HepG2 (cell line): ENCODE measurements around the gene MUSK. TPM values are rescaled to one million over a fixed set of nuclear protein-coding genes. Genes with fewer than 3 reads are reported as not detected.

Experiments used
- ATAC-seq: fragments of 200-7000 bp; cut with Tn5 transposase; 3 replicates; pipeline ENCODE4 v1.9.1; 2020; ENCODE audit warnings: mild to moderate bottlenecking, moderate library complexity
- BruUV-seq: library from RNA; stranded (reverse); fragments of 400-500 nt; replicated peaks from 2 replicates; lab custom pipeline; 2021; lab: Mats Ljungman, UMichigan
- CTCF ChIA-PET: fragments of 300-600 bp; formaldehyde crosslinking; extraction: SDS; loops from one replicate; lab custom pipeline; 2021; ENCODE audit warnings: low total read pairs, inconsistent platforms, low intra/inter-chr PET ratio; lab: Yijun Ruan, JAX
- POLR2A ChIA-PET: fragments of 350-600 bp; sonication (Branson Sonifier 250); formaldehyde crosslinking; loops from one replicate; lab custom pipeline; 2020; ENCODE audit warnings: antibody characterized with exemption, inconsistent platforms; lab: Yijun Ruan, JAX
- DNase-seq: peaks from one replicate; pipeline ENCODE4 v3.0.0-alpha.2; 2015; ENCODE audit warnings: low spot score
- FAIRE-seq: peaks from 3 replicates; lab custom pipeline; 2011; peaks lifted over from hg19 to GRCh38; lab: Jason Lieb, UNC
- H2AFZ ChIP-seq: one replicate; pipeline ENCODE4 v1.6.1; 2011; ENCODE audit warnings: low read length, inconsistent platforms
- H3K27ac ChIP-seq: fragments of 300-600 bp; 3 replicates; pipeline ENCODE4 v1.8.0; 2011; ENCODE audit warnings: mixed run types, mild to moderate bottlenecking, mixed read lengths, low read length, inconsistent platforms; ENCODE audit not compliant: insufficient read depth; ENCODE audit errors: extremely low read length
- H3K27me3 ChIP-seq, 2 experiments: fragments of 200-600 bp in 1 of 2; 2 replicates in 1 of 2; 3 replicates in 1 of 2; pipeline versions ENCODE4 v1.6.0 to v1.8.0; 2011; ENCODE audit warnings: low read length in 2 of 2, mild to moderate bottlenecking in 2 of 2, moderate library complexity in 2 of 2, inconsistent platforms in 1 of 2; ENCODE audit not compliant: insufficient read depth in 2 of 2, control insufficient read depth in 1 of 2
- H3K36me3 ChIP-seq, 2 experiments: fragments of 200-600 bp in 1 of 2; replicated peaks in 1 of 2; 2 replicates in 1 of 2; 3 replicates in 1 of 2; pipeline versions ENCODE4 v1.5.1 to v1.8.0; 2011; ENCODE audit warnings: low read length in 2 of 2, inconsistent platforms in 1 of 2; ENCODE audit not compliant: insufficient read depth in 2 of 2, control insufficient read depth in 1 of 2
- H3K4me1 ChIP-seq: 2 replicates; pipeline ENCODE4 v1.5.1; 2012; ENCODE audit warnings: low read length, inconsistent platforms; ENCODE audit not compliant: insufficient read depth
- H3K4me2 ChIP-seq: 2 replicates; pipeline ENCODE4 v1.6.0; 2011; ENCODE audit warnings: low read depth, low read length, inconsistent platforms
- H3K4me3 ChIP-seq, 3 experiments: fragments of 200-600 bp in 1 of 3; sonication (generic), shearing (Covaris generic) in 1 of 3; replicated peaks in 1 of 3; 2 replicates each; pipeline ENCODE4 v1.5.1; 2011 to 2016; ENCODE audit warnings: low read length in 3 of 3, inconsistent platforms in 2 of 3, low read depth in 2 of 3, mild to moderate bottlenecking in 2 of 3, control low read depth in 1 of 3, mixed read lengths in 1 of 3; ENCODE audit not compliant: insufficient read depth in 1 of 3
- H3K79me2 ChIP-seq: one replicate; pipeline ENCODE4 v1.6.1; 2011; ENCODE audit warnings: low read length, inconsistent platforms; ENCODE audit not compliant: insufficient read depth
- H3K9ac ChIP-seq: 2 replicates; pipeline ENCODE4 v1.6.0; 2011; ENCODE audit warnings: mild to moderate bottlenecking, low read depth, low read length, inconsistent platforms; ENCODE audit not compliant: insufficient read depth
- H3K9me3 ChIP-seq: 2 replicates; pipeline ENCODE4 v1.5.1; 2012; ENCODE audit warnings: mild to moderate bottlenecking, low read length
- H4K20me1 ChIP-seq: 2 replicates; pipeline ENCODE4 v1.6.0; 2011; ENCODE audit warnings: inconsistent platforms, mild to moderate bottlenecking, low read length, moderate library complexity; ENCODE audit not compliant: insufficient read depth
- REL ChIP-seq: sonication (generic); formaldehyde crosslinking; conservative IDR thresholded peaks from 2 replicates; pipeline ENCODE4 v1.8.0; 2022; ENCODE audit warnings: mild to moderate bottlenecking, missing genetic modification reagents, moderate library complexity
- ZBTB1 ChIP-seq: sonication (generic); formaldehyde crosslinking; IDR thresholded peaks from 2 replicates; pipeline ENCODE4 v1.4.0; 2020; ENCODE audit warnings: missing genetic modification reagents, borderline replicate concordance
- ZNF790 ChIP-seq: sonication (generic); formaldehyde crosslinking; IDR thresholded peaks from 2 replicates; pipeline ENCODE4 v1.8.0; 2022; ENCODE audit warnings: missing genetic modification reagents, mild to moderate bottlenecking, borderline replicate concordance
- WGBS: methylation state at CpG from one replicate; pipeline ENCODE4 v1.1.6; 2017; ENCODE audit warnings: low lambda C conversion rate; 5-methylcytosine and 5-hydroxymethylcytosine counted together
- in situ Hi-C: cut with HindIII; loops from 2 replicates; pipeline ENCODE4 v1.10.0; 2017; ENCODE audit warnings: low pct_unique_long_range_greater_than_20kb; ENCODE audit not compliant: extremely low pct_ligation_motif_present
- intact Hi-C: fragments of 100-400 bp; cut with micrococcal nuclease; formaldehyde crosslinking; loops from one replicate; pipeline ENCODE4 v1.10.0; 2022; ENCODE audit not compliant: unreplicated experiment
- polyA plus RNA-seq, 8 experiments: library from polyadenylated mRNA; depleted of rRNA in 3 of 8; stranded (reverse) in 7 of 8; unstranded in 1 of 8; fragments of >200 nt; fragmentation: Illumina TruSeq in 4 of 8; extraction: Trizol in 4 of 8; gene quantifications; 2 replicates each; pipeline versions ENCODE4 v1.2.1 to v1.2.3, GENCODE V29; 2011 to 2016; ENCODE audit warnings: low read depth in 4 of 8, missing spikeins in 1 of 8, mixed read lengths in 1 of 8; ENCODE audit not compliant: insufficient read depth in 1 of 8
- total RNA-seq, 5 experiments: library from RNA; depleted of rRNA; stranded (reverse); fragments of >200 nt; fragmentation: Illumina TruSeq; extraction: Trizol; gene quantifications; 2 replicates each; pipeline ENCODE4 v1.2.3, GENCODE V29; 2016; ENCODE audit warnings: low read depth in 1 of 5
- TF ChIP-seq, protein P1 (sequence below): sonication (generic); formaldehyde crosslinking; IDR thresholded peaks from 2 replicates; pipeline ENCODE4 v1.4.0; 2020; ENCODE audit warnings: mild to moderate bottlenecking, missing genetic modification reagents
- TF ChIP-seq, protein P2 (sequence below), 2 experiments: IDR thresholded peaks; 2 replicates each; pipeline ENCODE4 v1.6.1; 2011 to 2012; ENCODE audit warnings: low read length in 2 of 2, borderline replicate concordance in 1 of 2, low read depth in 1 of 2, mild to moderate bottlenecking in 1 of 2, moderate library complexity in 1 of 2

MUSK gene
- total and polyA plus RNA-seq, 2 of the 13 experiments (the other 11 are each of a cell fraction or from before 2014, with no cell fraction given) = not detected

DNA sequence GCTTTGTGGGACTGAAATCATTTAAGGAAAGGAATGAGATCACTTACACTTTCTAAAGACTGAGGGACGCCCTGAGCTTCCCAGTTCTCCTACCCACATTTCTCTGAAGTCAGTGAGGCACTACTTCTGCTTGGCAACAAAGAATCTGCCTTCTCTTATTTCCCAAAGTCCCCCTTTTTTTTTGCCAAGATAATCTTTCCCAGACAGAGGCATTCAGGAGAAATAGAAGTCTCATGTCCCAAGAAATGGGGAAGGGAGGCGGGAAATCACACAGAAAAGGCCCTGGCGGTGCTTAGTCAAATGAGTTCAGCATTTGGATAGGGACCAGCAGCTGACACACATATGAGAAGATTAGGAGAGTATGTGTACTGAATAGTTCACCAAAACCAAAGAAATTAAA lies 159.7 kb downstream of the MUSK start:
- H3K27me3 ChIP-seq = no peaks in the 10 kb centered on the region
- no peak for FAIRE-seq
- TF ChIP-seq ZNF790 = no peak
- no peak for TF ChIP-seq ZBTB1 (CRISPR knock-in tag)
- TF ChIP-seq, protein P1, sequence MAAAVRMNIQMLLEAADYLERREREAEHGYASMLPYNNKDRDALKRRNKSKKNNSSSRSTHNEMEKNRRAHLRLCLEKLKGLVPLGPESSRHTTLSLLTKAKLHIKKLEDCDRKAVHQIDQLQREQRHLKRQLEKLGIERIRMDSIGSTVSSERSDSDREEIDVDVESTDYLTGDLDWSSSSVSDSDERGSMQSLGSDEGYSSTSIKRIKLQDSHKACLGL (CRISPR knock-in tag) = no peak
- TF ChIP-seq REL (CRISPR knock-in tag) = no peak
- TF ChIP-seq, protein P2, sequence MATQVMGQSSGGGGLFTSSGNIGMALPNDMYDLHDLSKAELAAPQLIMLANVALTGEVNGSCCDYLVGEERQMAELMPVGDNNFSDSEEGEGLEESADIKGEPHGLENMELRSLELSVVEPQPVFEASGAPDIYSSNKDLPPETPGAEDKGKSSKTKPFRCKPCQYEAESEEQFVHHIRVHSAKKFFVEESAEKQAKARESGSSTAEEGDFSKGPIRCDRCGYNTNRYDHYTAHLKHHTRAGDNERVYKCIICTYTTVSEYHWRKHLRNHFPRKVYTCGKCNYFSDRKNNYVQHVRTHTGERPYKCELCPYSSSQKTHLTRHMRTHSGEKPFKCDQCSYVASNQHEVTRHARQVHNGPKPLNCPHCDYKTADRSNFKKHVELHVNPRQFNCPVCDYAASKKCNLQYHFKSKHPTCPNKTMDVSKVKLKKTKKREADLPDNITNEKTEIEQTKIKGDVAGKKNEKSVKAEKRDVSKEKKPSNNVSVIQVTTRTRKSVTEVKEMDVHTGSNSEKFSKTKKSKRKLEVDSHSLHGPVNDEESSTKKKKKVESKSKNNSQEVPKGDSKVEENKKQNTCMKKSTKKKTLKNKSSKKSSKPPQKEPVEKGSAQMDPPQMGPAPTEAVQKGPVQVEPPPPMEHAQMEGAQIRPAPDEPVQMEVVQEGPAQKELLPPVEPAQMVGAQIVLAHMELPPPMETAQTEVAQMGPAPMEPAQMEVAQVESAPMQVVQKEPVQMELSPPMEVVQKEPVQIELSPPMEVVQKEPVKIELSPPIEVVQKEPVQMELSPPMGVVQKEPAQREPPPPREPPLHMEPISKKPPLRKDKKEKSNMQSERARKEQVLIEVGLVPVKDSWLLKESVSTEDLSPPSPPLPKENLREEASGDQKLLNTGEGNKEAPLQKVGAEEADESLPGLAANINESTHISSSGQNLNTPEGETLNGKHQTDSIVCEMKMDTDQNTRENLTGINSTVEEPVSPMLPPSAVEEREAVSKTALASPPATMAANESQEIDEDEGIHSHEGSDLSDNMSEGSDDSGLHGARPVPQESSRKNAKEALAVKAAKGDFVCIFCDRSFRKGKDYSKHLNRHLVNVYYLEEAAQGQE (IDR thresholded peaks at IDR 0.05; ENCODE audit: borderline replicate concordance in 1 of 2, low read depth in 1 of 2, low read length in 2 of 2) = 0 out of 4 replicates have a peak, but pooled peaks of 1 of the 2 experiments have one; percentile 51
- TF ChIP-seq, all 625 proteins: peak for 1
- BruUV-seq = no TSS peak
- ChIA-PET POLR2A (no interaction called here), CTCF (no interaction called here)
- H2AFZ ChIP-seq = no peak overlapping the region
- no peak overlapping the region for H3K4me2 ChIP-seq
- DNase-seq (no peak), ATAC-seq (no peak)
- intact Hi-C loops (no loop called here), in situ Hi-C loops (no loop called here)
- no peak overlapping the region for H3K27ac ChIP-seq
- no peaks in the 10 kb centered on the region for H4K20me1 ChIP-seq
- H3K4me1 ChIP-seq = no peaks in the 10 kb centered on the region
- no peaks in the 10 kb centered on the region for H3K79me2 ChIP-seq
- no peak overlapping the region for H3K4me3 ChIP-seq
- no peak overlapping the region for H3K9ac ChIP-seq
- H3K36me3 ChIP-seq = no peaks in the 10 kb centered on the region
- WGBS = 8% methylated on average over 3 of the region's 3 CpGs
- H3K9me3 ChIP-seq = no peaks in the 10 kb centered on the region
